HS-27A (cell line): ENCODE results near the gene AGBL4.
"Not testable (repeated sequence)": the region's sequence is repeated elsewhere in the genome, so short reads cannot be mapped to it uniquely, and the experiment has no call there.

ENCODE experiments used
- DNase-seq: peaks from one replicate; pipeline ENCODE4 v3.0.0-alpha.2; 2012; ENCODE audit warnings: low read depth, missing footprints

AGBL4 gene

GRCh38 chr1:49302400-49302799 lies 721.4 kb downstream of the AGBL4 start:
- not testable (repeated sequence) for DNase-seq

- no peak for DNase-seq
These were observed 725.5 kb downstream of the AGBL4 start for GRCh38 chr1:49298304-49298703.

DNA sequence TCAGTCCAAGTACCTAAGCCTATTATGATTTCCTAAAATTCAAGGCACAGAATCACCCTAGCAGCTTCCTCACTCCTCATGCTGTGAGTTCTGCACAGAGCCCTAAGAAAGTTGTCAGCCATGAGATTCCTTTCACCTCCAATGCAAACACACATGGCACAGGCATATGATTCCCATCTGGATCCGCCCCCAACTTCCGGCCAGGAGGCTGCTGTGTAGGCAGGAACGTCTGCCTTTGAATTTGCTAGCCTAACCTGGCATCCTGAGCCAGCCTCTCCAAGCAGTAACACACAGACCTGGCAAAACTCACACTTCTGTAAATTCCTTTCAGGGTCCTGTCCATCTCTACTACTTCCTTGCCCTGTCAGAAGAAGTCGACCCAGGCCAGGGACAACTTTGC lies 726.0 kb downstream of the AGBL4 start:
- no peak for DNase-seq

DNA sequence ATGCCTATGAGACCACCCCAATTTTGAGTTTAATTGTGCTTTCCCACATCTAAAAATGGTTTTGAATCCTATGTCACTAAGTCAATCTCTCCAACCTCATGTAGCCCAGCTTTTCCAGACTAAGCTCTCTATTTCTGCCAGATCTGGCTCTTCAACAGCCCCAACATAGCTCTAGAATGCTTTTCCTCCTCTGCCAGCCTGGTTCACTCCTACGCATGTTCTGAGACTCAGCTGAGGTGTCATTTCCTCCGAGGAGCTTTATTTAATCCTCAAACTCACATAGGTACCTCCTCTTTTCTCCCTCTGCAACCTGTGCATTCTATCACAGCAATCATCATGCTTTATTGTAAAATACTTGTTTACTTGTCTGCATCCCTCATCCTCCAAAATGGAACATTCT lies 729.2 kb downstream of the AGBL4 start:
- no peak for DNase-seq

- DNase-seq: no peak
These were observed 730.7 kb downstream of the AGBL4 start for GRCh38 chr1:49293016-49293415.

- not testable (repeated sequence) for DNase-seq
These were observed 766.3 kb downstream of the AGBL4 start for GRCh38 chr1:49257211-49258049.

GRCh38 chr1:49252917-49253316 lies 770.8 kb downstream of the AGBL4 start:
- no peak for DNase-seq

DNA sequence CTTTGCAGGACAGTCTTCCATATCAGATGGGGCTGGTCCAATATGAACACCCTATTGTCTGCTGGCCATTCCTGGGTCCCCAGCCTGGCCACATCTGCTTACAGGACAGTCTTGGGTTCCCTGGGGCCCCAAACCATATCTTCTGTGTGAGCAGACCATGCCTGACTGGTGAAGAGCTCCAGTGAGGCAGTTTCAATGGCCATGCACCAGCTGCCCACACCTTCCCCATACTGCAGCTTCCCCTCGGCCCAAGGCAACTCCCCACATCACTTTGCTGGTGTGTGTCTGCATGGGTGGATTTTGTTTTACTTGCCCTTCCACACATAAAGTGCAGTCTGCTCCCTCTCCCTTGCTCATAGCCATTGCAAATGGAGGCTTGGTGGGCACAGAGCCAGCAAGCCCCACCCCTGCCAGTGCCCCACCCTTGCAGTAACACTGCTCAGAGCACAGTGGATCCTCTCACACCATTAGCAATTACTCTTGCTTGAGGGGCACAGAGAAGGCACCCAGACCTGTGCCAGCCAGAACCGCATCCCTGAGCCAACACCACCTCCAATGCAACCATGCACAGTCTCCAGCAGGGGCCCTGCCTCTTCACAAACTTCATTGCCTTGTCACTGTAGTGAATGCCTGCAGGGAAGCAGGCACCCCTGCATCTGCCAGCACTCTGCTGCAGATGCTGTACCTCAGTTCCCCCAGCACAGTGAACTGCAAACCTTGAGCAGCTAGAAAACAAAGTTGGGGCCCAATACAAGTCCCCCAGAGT lies 772.6 kb downstream of the AGBL4 start:
- no peak for DNase-seq

- DNase-seq: no peak
These were observed 783.0 kb downstream of the AGBL4 start for GRCh38 chr1:49240709-49241221.

DNA sequence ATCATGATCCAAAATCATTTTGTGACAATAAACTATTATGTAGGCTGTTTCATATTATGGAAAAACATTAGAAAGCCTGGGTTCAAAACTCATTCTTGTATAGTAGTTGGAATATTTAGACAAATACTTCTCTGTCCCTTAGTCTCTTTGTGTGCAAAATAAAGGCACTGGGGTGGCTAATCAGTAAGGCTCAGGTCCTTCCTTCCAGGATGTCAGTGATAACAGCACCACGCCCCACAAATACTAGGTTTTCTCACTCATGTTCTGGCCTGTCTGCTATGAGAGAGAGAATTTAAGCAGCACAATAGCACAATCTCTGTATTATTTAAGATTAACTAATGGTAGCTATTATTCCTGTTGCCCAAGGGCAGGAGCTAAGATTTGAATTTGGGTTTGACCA lies 788.8 kb downstream of the AGBL4 start:
- no peak for DNase-seq

DNA sequence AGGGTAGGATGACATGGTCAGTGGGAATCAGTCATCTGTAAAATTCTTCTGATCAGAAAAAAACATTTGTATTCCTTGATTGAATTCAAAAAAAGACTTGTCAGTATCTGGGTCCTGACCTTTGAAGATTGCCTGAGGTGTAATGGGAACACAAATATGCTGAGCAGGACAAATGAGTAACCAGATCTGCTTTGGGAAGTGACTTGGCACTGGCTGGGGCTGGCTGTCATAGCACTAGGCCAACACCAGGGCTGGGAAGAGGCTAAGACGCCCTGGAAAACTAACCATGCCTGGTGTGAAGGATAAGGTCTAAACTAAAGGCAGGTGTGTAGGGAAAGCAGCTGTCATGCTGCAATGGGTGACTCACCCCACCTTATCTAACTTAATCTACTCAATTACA lies 794.2 kb downstream of the AGBL4 start:
- DNase-seq: no peak

DNA sequence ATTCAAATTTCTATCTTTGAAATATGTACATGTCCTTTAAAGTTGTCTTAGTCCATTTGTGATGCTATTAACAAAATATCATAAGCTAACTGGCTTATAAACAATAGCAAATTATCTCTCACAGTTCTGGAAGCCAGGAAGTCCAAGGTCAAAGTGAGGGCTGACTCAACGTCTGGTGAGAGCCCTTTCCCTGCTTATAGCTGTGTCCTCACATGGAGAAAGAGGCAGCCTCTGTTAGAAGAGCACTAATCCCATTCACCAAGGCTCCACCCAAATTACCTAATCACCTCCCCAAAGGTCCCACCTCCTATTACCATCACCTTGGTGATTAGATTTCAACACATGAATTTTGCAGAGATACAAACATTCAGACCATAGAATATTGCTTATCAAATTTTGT lies 797.0 kb downstream of the AGBL4 start:
- no peak for DNase-seq

- DNase-seq: no peak
These were observed 798.3 kb downstream of the AGBL4 start for GRCh38 chr1:49225464-49225863.

DNA sequence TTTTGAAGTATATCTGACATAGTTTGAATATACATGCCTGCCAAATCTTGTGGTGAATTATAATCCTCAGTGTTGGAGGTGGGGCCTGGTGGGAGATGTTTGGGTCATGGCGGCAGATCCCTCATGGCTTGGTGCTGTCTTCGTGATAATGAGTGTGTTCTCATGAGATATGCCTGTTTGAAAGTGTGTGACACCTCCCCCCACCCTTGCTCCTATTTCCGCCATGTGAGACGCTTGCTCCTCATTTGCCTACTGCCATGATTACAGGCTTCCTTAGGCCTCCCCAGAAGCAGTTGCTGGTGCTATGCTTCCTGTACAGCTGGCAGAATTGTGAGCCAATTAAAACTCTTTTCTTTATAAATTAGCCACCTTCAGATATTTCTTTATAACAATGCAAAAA lies 810.5 kb downstream of the AGBL4 start:
- DNase-seq: no peak

DNA sequence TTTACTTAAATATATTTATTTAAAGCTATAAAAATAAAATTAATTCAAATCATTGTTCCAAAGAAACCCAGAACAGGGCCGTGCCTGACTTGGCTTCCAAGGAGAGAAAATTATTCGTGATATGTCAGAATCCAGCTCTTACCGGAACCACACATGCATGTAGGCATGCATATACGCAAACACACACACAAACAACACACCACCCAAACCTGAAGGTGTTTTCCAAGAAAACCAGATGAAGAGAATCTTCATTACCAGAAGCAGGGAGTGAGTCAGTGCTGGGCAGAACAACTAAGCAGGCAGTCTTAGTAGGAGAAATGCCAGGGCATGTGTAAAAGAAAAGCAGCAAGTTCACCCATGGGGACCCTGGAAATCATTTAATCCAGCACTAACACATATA lies 815.0 kb downstream of the AGBL4 start:
- DNase-seq: no peak

- DNase-seq: no peak
These were observed 819.0 kb downstream of the AGBL4 start for GRCh38 chr1:49204720-49205119.

DNA sequence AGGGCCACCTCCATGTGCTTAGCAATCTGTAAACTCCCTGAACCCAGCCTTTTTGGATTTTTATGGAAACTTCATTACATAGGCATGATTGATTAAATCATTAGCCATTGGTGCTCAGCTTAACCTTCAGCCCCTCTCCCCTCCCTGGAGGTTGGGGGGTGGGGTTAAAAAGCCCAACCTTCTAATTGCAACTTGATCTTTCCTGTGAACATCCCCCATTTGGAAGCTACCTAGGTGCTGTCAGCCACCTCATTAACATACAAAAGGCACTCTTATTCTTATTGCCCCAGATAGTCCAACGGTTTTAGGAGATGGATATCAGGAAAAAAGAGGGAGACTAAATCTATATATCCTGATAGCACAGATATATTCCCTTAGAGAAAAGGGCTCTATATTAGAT lies 823.0 kb downstream of the AGBL4 start:
- DNase-seq: no peak

GRCh38 chr1:49199564-49199963 lies 824.2 kb downstream of the AGBL4 start:
- DNase-seq: no peak

- DNase-seq: no peak
These were observed 826.7 kb downstream of the AGBL4 start for GRCh38 chr1:49197081-49197480.

GRCh38 chr1:49190138-49190537 lies 833.6 kb downstream of the AGBL4 start:
- DNase-seq: no peak

DNA sequence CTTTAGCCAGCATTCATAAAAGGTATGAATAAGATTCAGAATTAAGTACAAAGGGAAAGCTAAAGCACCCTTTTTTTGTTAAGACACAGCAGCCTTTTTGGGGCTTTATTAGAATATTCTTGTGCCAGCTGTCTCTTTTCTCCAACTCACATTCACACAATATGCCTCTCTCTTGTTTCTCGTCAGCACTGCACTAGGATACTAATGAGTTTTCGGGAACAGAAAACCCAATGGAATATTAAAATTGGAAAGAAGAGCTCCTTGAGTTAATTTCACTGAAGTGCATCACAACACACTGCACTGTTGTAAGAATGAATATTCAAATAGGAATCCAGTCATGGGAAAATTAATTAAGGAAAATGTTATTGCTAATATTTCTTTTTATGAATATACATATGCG lies 836.7 kb downstream of the AGBL4 start:
- DNase-seq: no peak

GRCh38 chr1:49185450-49185980 lies 838.2 kb downstream of the AGBL4 start:
- no peak for DNase-seq

- no peak for DNase-seq
These were observed 840.3 kb downstream of the AGBL4 start for GRCh38 chr1:49183489-49183888.
